HCT116 (cell line): Measurements from ENCODE around the gene KIAA0825. TPM values are rescaled to one million over a fixed set of nuclear protein-coding genes. Genes with fewer than 3 reads are reported as not detected.

Experiments
- ATAC-seq: fragments of 200-7000 bp; cut with Tn5 transposase; 2 replicates; pipeline ENCODE4 v1.9.1; 2020; ENCODE audit warnings: mild to moderate bottlenecking, moderate library complexity
- BruUV-seq: library from RNA; stranded (reverse); fragments of 400-500 nt; replicated peaks from 2 replicates; lab custom pipeline; 2021; lab: Mats Ljungman, UMichigan
- CTCF ChIA-PET: fragments of 300-600 bp; sonication (Branson Sonifier 250); formaldehyde crosslinking; loops from one replicate; lab custom pipeline; 2021; ENCODE audit warnings: antibody characterized with exemption; lab: Charles Lee
- POLR2A ChIA-PET: fragments of 300-600, 350-600 bp; sonication (Branson Sonifier 250); formaldehyde crosslinking; loops from one replicate; lab custom pipeline; 2021; ENCODE audit warnings: antibody characterized with exemption; lab: Charles Lee
- RAD21 ChIA-PET, 2 experiments: fragments of 300-600 bp; sonication (Branson Sonifier 250); formaldehyde crosslinking; loops; one replicate each; lab custom pipeline; 2023; ENCODE audit warnings: low total read pairs in 2 of 2; ENCODE audit not compliant: uncharacterized antibody in 2 of 2, unreplicated experiment in 2 of 2, low non-redundant PET in 1 of 2; lab: Charles Lee
- DNase-seq: peaks from one replicate; pipeline ENCODE4 v3.0.0-alpha.2; 2010; ENCODE audit warnings: low read depth, low spot score
- H2AFZ ChIP-seq: fragments of 200-600 bp; shearing (Covaris generic), sonication (generic); 2 replicates; pipeline ENCODE4 v1.6.1; 2017; ENCODE audit warnings: low read depth, mixed run types, mixed read lengths, antibody characterized with exemption, low read length; ENCODE audit not compliant: poor library complexity, severe bottlenecking
- H3K27ac ChIP-seq: 2 replicates; pipeline ENCODE4 v1.5.1; 2012; ENCODE audit warnings: low read depth, low read length
- H3K27me3 ChIP-seq: fragments of 200-600 bp; sonication (generic); 2 replicates; pipeline ENCODE4 v1.6.1; 2016; ENCODE audit warnings: mixed run types, low read length, mixed read lengths; ENCODE audit not compliant: insufficient read depth
- H3K36me3 ChIP-seq, 2 experiments: fragments of 200-500 bp in 1 of 2; fragments of 200-600 bp in 1 of 2; sonication (Bioruptor generic) in 1 of 2; sonication (generic) in 1 of 2; 2 replicates each; pipeline versions ENCODE4 v1.5.1 to v1.6.1; 2014 to 2016; ENCODE audit warnings: low read length in 2 of 2, inconsistent platforms in 1 of 2, mixed read lengths in 1 of 2, mixed run types in 1 of 2; ENCODE audit not compliant: insufficient read depth in 2 of 2, control insufficient read depth in 1 of 2
- H3K4me1 ChIP-seq, 2 experiments: fragments of 200-600 bp in 1 of 2; sonication (generic) in 1 of 2; 2 replicates each; pipeline versions ENCODE4 v1.5.1 to v1.6.1; 2012 to 2017; ENCODE audit warnings: low read length in 2 of 2, inconsistent platforms in 1 of 2, mild to moderate bottlenecking in 1 of 2, mixed read lengths in 1 of 2, mixed run types in 1 of 2, moderate library complexity in 1 of 2; ENCODE audit not compliant: insufficient read depth in 2 of 2, control insufficient read depth in 1 of 2
- H3K4me2 ChIP-seq: fragments of 200-600 bp; sonication (generic); 2 replicates; pipeline ENCODE4 v1.6.1; 2017; ENCODE audit warnings: mixed run types, low read length, mixed read lengths
- H3K4me3 ChIP-seq, 2 experiments: fragments of 200-600 bp in 1 of 2; sonication (generic) in 1 of 2; replicated peaks in 1 of 2; 2 replicates each; pipeline ENCODE4 v1.5.1; 2011 to 2016; ENCODE audit warnings: low read length in 2 of 2, control low read depth in 1 of 2, low read depth in 1 of 2, mild to moderate bottlenecking in 1 of 2, mixed read lengths in 1 of 2, mixed run types in 1 of 2
- H3K79me2 ChIP-seq: fragments of 200-600 bp; sonication (generic); 2 replicates; pipeline ENCODE4 v1.6.1; 2017; ENCODE audit warnings: mild to moderate bottlenecking, mixed run types, low read length, moderate library complexity, mixed read lengths; ENCODE audit not compliant: insufficient read depth
- H3K9ac ChIP-seq: fragments of 200-600 bp; sonication (generic); 2 replicates; pipeline ENCODE4 v1.6.1; 2016; ENCODE audit warnings: low read length, mixed read lengths
- H3K9me2 ChIP-seq: fragments of 200-600 bp; sonication (generic), shearing (Covaris generic); 2 replicates; pipeline ENCODE4 v1.6.1; 2017; ENCODE audit warnings: mixed run types, mild to moderate bottlenecking, moderate library complexity; ENCODE audit not compliant: insufficient read depth
- H3K9me3 ChIP-seq, 2 experiments: fragments of 200-500 bp in 1 of 2; fragments of 200-600 bp in 1 of 2; sonication (Bioruptor generic) in 1 of 2; sonication (generic) in 1 of 2; 2 replicates each; pipeline ENCODE4 v1.6.1; 2014 to 2017; ENCODE audit warnings: low read length in 2 of 2, mixed read lengths in 2 of 2, inconsistent platforms in 1 of 2, low read depth in 1 of 2, mild to moderate bottlenecking in 1 of 2, mixed run types in 1 of 2, moderate library complexity in 1 of 2; ENCODE audit not compliant: control insufficient read depth in 1 of 2, insufficient read depth in 1 of 2
- H4K20me1 ChIP-seq: fragments of 200-600 bp; sonication (generic), shearing (Covaris generic); 2 replicates; pipeline ENCODE4 v1.6.1; 2017; ENCODE audit warnings: mixed run types, mild to moderate bottlenecking, moderate library complexity; ENCODE audit not compliant: insufficient read depth
- CBX3 ChIP-seq: IDR thresholded peaks from 2 replicates; pipeline ENCODE4 v1.6.1; 2012; ENCODE audit warnings: low read depth
- CEBPB ChIP-seq: IDR thresholded peaks from 2 replicates; pipeline ENCODE4 v1.6.1; 2012; ENCODE audit warnings: low read depth
- EGR1 ChIP-seq: IDR thresholded peaks from 2 replicates; pipeline ENCODE4 v1.6.1; 2012; ENCODE audit warnings: low read depth
- EZH2phosphoT487 ChIP-seq: fragments of 200-600 bp; IDR thresholded peaks from 2 replicates; pipeline ENCODE4 v1.6.1; 2018; ENCODE audit warnings: antibody characterized with exemption, borderline replicate concordance
- FOSL1 ChIP-seq: IDR thresholded peaks from 2 replicates; pipeline ENCODE4 v1.6.1; 2012; ENCODE audit warnings: low read depth
- JUND ChIP-seq: IDR thresholded peaks from 2 replicates; pipeline ENCODE4 v1.6.1; 2012
- POLR2A ChIP-seq: IDR thresholded peaks from 2 replicates; pipeline ENCODE4 v1.7.0; 2011; ENCODE audit warnings: borderline replicate concordance; ENCODE audit not compliant: insufficient read depth, insufficient read length; ENCODE audit errors: extremely low read depth
- RAD21 ChIP-seq: IDR thresholded peaks from 2 replicates; pipeline ENCODE4 v1.6.1; 2012; ENCODE audit warnings: low read depth, mild to moderate bottlenecking
- SIN3A ChIP-seq: IDR thresholded peaks from 2 replicates; pipeline ENCODE4 v1.6.1; 2012; ENCODE audit warnings: low read depth
- SP1 ChIP-seq: IDR thresholded peaks from 2 replicates; pipeline ENCODE4 v1.6.1; 2012; ENCODE audit warnings: low read depth
- SRF ChIP-seq: IDR thresholded peaks from 2 replicates; pipeline ENCODE4 v1.6.1; 2012; ENCODE audit warnings: low read depth
- YY1 ChIP-seq: IDR thresholded peaks from 2 replicates; pipeline ENCODE4 v1.6.1; 2011; ENCODE audit warnings: low read length, low read depth, moderate library complexity, mild to moderate bottlenecking; ENCODE audit not compliant: insufficient replicate concordance; ENCODE audit errors: extremely low read depth
- ZFX ChIP-seq: fragments of 450-650 bp; IDR thresholded peaks from 2 replicates; pipeline ENCODE4 v1.6.1; 2017
- ZNF274 ChIP-seq: fragments of 200-500 bp; sonication (Bioruptor generic); IDR thresholded peaks from 2 replicates; pipeline ENCODE4 v1.6.1; 2014; ENCODE audit warnings: mild to moderate bottlenecking, low read depth, low read length, inconsistent platforms
- intact Hi-C: fragments of 100-400 bp; cut with micrococcal nuclease; formaldehyde crosslinking; loops from 2 replicates; pipeline ENCODE4 v1.10.0; 2022
- total RNA-seq: library from RNA; stranded (reverse); gene quantifications from one replicate; pipeline ENCODE4 v1.2.1, GENCODE V29; 2021; ENCODE audit not compliant: unreplicated experiment
- TF ChIP-seq, protein P1 (sequence below): IDR thresholded peaks from 2 replicates; pipeline ENCODE4 v1.6.1; 2012
- TF ChIP-seq, protein P2 (sequence below), 3 experiments: fragments of 200-600 bp in 1 of 3; sonication (generic) in 1 of 3; IDR thresholded peaks in 2 of 3; conservative IDR thresholded peaks in 1 of 3; 2 replicates each; pipeline ENCODE4 v1.5.1; 2012 to 2017; ENCODE audit warnings: low read depth in 2 of 3, low read length in 2 of 3, antibody characterized with exemption in 1 of 3, borderline replicate concordance in 1 of 3, control low read depth in 1 of 3, mild to moderate bottlenecking in 1 of 3, mixed read lengths in 1 of 3, mixed run types in 1 of 3, moderate library complexity in 1 of 3; ENCODE audit not compliant: insufficient read depth in 1 of 3
- TF ChIP-seq, protein P3 (sequence below): IDR thresholded peaks from 2 replicates; pipeline ENCODE4 v1.6.1; 2012; ENCODE audit warnings: low read depth
- TF ChIP-seq, protein P4 (sequence below): IDR thresholded peaks from 2 replicates; pipeline ENCODE4 v1.6.1; 2012

Gene KIAA0825
- total RNA-seq, 1 experiment from 2014 or later: 1.4 TPM

DNA sequence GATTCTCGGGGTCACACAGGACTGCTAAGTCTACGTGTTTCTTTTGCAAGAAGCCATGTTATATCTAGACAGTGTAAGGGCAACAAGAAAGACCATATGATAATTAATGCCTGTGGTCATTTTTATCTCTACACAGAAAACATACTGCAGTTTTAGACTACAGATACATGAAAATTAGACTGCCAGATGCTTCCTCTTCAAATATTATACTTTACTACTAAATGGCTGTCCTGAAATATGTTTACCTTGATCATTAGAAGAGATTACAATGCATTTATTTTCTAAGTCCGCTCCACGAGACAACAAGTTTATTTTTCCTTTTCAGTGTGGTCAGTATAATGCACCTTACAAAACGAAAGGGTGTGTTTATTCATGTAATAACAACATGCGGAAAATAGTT is 147.6 kb downstream of the KIAA0825 start:
- no peaks in the 10 kb centered on the region for H3K9me3 ChIP-seq
- no peak for DNase-seq
- no peak for TF ChIP-seq JUND
- no peak for TF ChIP-seq SIN3A
- no peak for TF ChIP-seq ZNF274
- no peak for TF ChIP-seq CEBPB
- no peak for TF ChIP-seq FOSL1
- TF ChIP-seq EGR1: no peak
- TF ChIP-seq, protein P1, sequence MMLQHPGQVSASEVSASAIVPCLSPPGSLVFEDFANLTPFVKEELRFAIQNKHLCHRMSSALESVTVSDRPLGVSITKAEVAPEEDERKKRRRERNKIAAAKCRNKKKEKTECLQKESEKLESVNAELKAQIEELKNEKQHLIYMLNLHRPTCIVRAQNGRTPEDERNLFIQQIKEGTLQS: no peak
- TF ChIP-seq CBX3: no peak
- TF ChIP-seq ZFX: no peak
- no peak for TF ChIP-seq RAD21
- no peak for TF ChIP-seq YY1
- TF ChIP-seq SP1: no peak
- TF ChIP-seq POLR2A: no peak
- TF ChIP-seq EZH2phosphoT487: no peak
- TF ChIP-seq, protein P2, sequence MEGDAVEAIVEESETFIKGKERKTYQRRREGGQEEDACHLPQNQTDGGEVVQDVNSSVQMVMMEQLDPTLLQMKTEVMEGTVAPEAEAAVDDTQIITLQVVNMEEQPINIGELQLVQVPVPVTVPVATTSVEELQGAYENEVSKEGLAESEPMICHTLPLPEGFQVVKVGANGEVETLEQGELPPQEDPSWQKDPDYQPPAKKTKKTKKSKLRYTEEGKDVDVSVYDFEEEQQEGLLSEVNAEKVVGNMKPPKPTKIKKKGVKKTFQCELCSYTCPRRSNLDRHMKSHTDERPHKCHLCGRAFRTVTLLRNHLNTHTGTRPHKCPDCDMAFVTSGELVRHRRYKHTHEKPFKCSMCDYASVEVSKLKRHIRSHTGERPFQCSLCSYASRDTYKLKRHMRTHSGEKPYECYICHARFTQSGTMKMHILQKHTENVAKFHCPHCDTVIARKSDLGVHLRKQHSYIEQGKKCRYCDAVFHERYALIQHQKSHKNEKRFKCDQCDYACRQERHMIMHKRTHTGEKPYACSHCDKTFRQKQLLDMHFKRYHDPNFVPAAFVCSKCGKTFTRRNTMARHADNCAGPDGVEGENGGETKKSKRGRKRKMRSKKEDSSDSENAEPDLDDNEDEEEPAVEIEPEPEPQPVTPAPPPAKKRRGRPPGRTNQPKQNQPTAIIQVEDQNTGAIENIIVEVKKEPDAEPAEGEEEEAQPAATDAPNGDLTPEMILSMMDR (IDR thresholded peaks at IDR 0.05 in 2 of 3, conservative IDR thresholded peaks at IDR 0.05 in 1 of 3; ENCODE audit: borderline replicate concordance in 1 of 3, insufficient read depth in 1 of 3, low read depth in 2 of 3, low read length in 2 of 3): no peak
- TF ChIP-seq, protein P3, sequence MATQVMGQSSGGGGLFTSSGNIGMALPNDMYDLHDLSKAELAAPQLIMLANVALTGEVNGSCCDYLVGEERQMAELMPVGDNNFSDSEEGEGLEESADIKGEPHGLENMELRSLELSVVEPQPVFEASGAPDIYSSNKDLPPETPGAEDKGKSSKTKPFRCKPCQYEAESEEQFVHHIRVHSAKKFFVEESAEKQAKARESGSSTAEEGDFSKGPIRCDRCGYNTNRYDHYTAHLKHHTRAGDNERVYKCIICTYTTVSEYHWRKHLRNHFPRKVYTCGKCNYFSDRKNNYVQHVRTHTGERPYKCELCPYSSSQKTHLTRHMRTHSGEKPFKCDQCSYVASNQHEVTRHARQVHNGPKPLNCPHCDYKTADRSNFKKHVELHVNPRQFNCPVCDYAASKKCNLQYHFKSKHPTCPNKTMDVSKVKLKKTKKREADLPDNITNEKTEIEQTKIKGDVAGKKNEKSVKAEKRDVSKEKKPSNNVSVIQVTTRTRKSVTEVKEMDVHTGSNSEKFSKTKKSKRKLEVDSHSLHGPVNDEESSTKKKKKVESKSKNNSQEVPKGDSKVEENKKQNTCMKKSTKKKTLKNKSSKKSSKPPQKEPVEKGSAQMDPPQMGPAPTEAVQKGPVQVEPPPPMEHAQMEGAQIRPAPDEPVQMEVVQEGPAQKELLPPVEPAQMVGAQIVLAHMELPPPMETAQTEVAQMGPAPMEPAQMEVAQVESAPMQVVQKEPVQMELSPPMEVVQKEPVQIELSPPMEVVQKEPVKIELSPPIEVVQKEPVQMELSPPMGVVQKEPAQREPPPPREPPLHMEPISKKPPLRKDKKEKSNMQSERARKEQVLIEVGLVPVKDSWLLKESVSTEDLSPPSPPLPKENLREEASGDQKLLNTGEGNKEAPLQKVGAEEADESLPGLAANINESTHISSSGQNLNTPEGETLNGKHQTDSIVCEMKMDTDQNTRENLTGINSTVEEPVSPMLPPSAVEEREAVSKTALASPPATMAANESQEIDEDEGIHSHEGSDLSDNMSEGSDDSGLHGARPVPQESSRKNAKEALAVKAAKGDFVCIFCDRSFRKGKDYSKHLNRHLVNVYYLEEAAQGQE: no peak
- TF ChIP-seq, protein P4, sequence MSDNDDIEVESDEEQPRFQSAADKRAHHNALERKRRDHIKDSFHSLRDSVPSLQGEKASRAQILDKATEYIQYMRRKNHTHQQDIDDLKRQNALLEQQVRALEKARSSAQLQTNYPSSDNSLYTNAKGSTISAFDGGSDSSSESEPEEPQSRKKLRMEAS: no peak
- no peak for TF ChIP-seq SRF
- TF ChIP-seq, all 23 proteins: peak for 0
- no peak for ATAC-seq
- no TSS peak for BruUV-seq
- H3K79me2 ChIP-seq: no peaks in the 10 kb centered on the region
- H3K27me3 ChIP-seq: no peaks in the 10 kb centered on the region
- H2AFZ ChIP-seq: no peak overlapping the region
- intact Hi-C loops: no loop called here
- H3K36me3 ChIP-seq: no peaks in the 10 kb centered on the region
- peaks cover 5% of the 10 kb centered on the region in 2 experiments; a peak in 2 of 4 replicates for H3K4me1 ChIP-seq
- no peaks in the 10 kb centered on the region for H4K20me1 ChIP-seq
- ChIA-PET RAD21 (no interaction called here), CTCF (no interaction called here), POLR2A (no interaction called here)
- H3K9me2 ChIP-seq: no peaks in the 10 kb centered on the region
- H3K9ac ChIP-seq: no peak overlapping the region
- no peak overlapping the region for H3K27ac ChIP-seq
- no peak overlapping the region for H3K4me3 ChIP-seq
- H3K4me2 ChIP-seq: no peak overlapping the region
